Stimulated activated CD4-positive, alpha-beta T cell treated with anti-CD3 and anti-CD28 coated beads, Interleukin-1b, Interleukin-23, amount 100 ng/mL, for 4 hours (primary cell): ENCODE results near the gene RSPH1.
A peak's percentile ranks its signal among the peaks of the same experiment; 100 is the strongest.

Experiments used
- DNase-seq, 2 donors: peaks; one replicate each; pipeline ENCODE4 v3.0.0-alpha.2; 2020; ENCODE audit warnings: low read depth in 2 of 2

RSPH1 gene

GRCh38 chr21:42451941-42452340 is 44.1 kb downstream of the RSPH1 start:
- no peak for DNase-seq

- DNase-seq = no peak
These were observed 47.3 kb downstream of the RSPH1 start for GRCh38 chr21:42448686-42449085.

GRCh38 chr21:42447732-42448131 is 48.3 kb downstream of the RSPH1 start:
- no peak for DNase-seq

GRCh38 chr21:42447182-42447581 is 48.8 kb downstream of the RSPH1 start:
- DNase-seq = no peak

- DNase-seq = no peak
These were observed 49.5 kb downstream of the RSPH1 start for GRCh38 chr21:42446531-42446930.

- DNase-seq = no peak
These were observed 50.7 kb downstream of the RSPH1 start for GRCh38 chr21:42445311-42445710.

- no peak for DNase-seq
These were observed 51.3 kb downstream of the RSPH1 start for GRCh38 chr21:42444745-42445059.

GRCh38 chr21:42443876-42444744 is 51.9 kb downstream of the RSPH1 start:
- no peak for DNase-seq

- DNase-seq = no peak
These were observed 52.7 kb downstream of the RSPH1 start for GRCh38 chr21:42443181-42443785.

- no peak for DNase-seq
These were observed 54.1 kb downstream of the RSPH1 start for GRCh38 chr21:42441963-42442362.

- DNase-seq = no peak
These were observed 55.7 kb downstream of the RSPH1 start for GRCh38 chr21:42440187-42440792.

- peak in 1 of 2 donors; percentile 41 for DNase-seq
These were observed 56.5 kb downstream of the RSPH1 start for GRCh38 chr21:42439284-42440186.

GRCh38 chr21:42438316-42439205 is 57.5 kb downstream of the RSPH1 start:
- no peak for DNase-seq

GRCh38 chr21:42437786-42438185 is 58.2 kb downstream of the RSPH1 start:
- no peak for DNase-seq

- DNase-seq = no peak
These were observed 59.1 kb downstream of the RSPH1 start for GRCh38 chr21:42436914-42437313.

- DNase-seq = no peak
These were observed 60.2 kb downstream of the RSPH1 start for GRCh38 chr21:42435833-42436232.

- DNase-seq = no peak
These were observed 60.6 kb downstream of the RSPH1 start for GRCh38 chr21:42435401-42435800.

GRCh38 chr21:42434884-42435283 is 61.1 kb downstream of the RSPH1 start:
- DNase-seq = no peak

GRCh38 chr21:42433946-42434551 is 62.0 kb downstream of the RSPH1 start:
- DNase-seq = no peak

- no peak for DNase-seq
These were observed 63.3 kb downstream of the RSPH1 start for GRCh38 chr21:42432695-42433094.

GRCh38 chr21:42431196-42431595 is 64.8 kb downstream of the RSPH1 start:
- DNase-seq = no peak
